Mesenchymal stem cell (in vitro differentiated cells and primary cell): ENCODE results near the gene ZSCAN21. TPM values are rescaled to one million over a fixed set of nuclear protein-coding genes. Genes with fewer than 3 reads are reported as not detected.

Experiments used
- DNase-seq: peaks from one replicate; pipeline ENCODE4 v3.0.0-alpha.2; 2013
- H2AFZ ChIP-seq: one replicate; pipeline ENCODE4 v1.6.1; 2013; ENCODE audit warnings: low read depth, mild to moderate bottlenecking, control low read depth, inconsistent platforms, low read length, moderate library complexity
- H2AK5ac ChIP-seq: 2 replicates; pipeline ENCODE4 v1.6.1; 2013; ENCODE audit warnings: low read length, moderate library complexity, mild to moderate bottlenecking, inconsistent platforms; ENCODE audit not compliant: severe bottlenecking
- H2BK120ac ChIP-seq: one replicate; pipeline ENCODE4 v1.6.1; 2013; ENCODE audit warnings: low read depth, mild to moderate bottlenecking, inconsistent platforms, low read length, moderate library complexity
- H2BK12ac ChIP-seq, 2 experiments: one replicate each; pipeline ENCODE4 v1.6.1; 2013; ENCODE audit warnings: inconsistent platforms in 2 of 2, low read length in 2 of 2, mild to moderate bottlenecking in 2 of 2, moderate library complexity in 2 of 2, control low read depth in 1 of 2
- H2BK15ac ChIP-seq: one replicate; pipeline ENCODE4 v1.6.1; 2013; ENCODE audit warnings: mild to moderate bottlenecking, low read depth, inconsistent platforms; ENCODE audit not compliant: poor library complexity, severe bottlenecking
- H2BK5ac ChIP-seq: 2 replicates; pipeline ENCODE4 v1.6.1; 2013; ENCODE audit warnings: low read depth, mild to moderate bottlenecking, low read length, control low read depth, inconsistent platforms; ENCODE audit not compliant: poor library complexity, severe bottlenecking
- H3K14ac ChIP-seq, 2 experiments: one replicate each; pipeline ENCODE4 v1.6.1; 2013; ENCODE audit warnings: inconsistent platforms in 2 of 2, low read length in 2 of 2, control low read depth in 1 of 2, mild to moderate bottlenecking in 1 of 2, moderate library complexity in 1 of 2
- H3K18ac ChIP-seq, 2 experiments: one replicate each; pipeline ENCODE4 v1.6.1; 2013; ENCODE audit warnings: inconsistent platforms in 2 of 2, low read length in 2 of 2, control low read depth in 1 of 2, low read depth in 1 of 2, mild to moderate bottlenecking in 1 of 2
- H3K23ac ChIP-seq, 2 experiments: one replicate each; pipeline ENCODE4 v1.6.1; 2013; ENCODE audit warnings: inconsistent platforms in 2 of 2, low read length in 2 of 2, mild to moderate bottlenecking in 2 of 2, moderate library complexity in 2 of 2, control low read depth in 1 of 2
- H3K27ac ChIP-seq: 2 replicates; pipeline ENCODE4 v1.5.1; 2013; ENCODE audit warnings: mild to moderate bottlenecking, moderate library complexity, low read length, control low read depth, inconsistent platforms; ENCODE audit not compliant: poor library complexity, severe bottlenecking
- H3K27me3 ChIP-seq, 2 experiments: 2 replicates each; pipeline versions ENCODE4 v1.6.1 to v1.7.0; 2013; ENCODE audit warnings: low read length in 2 of 2, mild to moderate bottlenecking in 2 of 2, moderate library complexity in 2 of 2, control low read depth in 1 of 2, inconsistent platforms in 1 of 2; ENCODE audit not compliant: control insufficient read depth in 1 of 2, insufficient read depth in 1 of 2
- H3K36me3 ChIP-seq, 2 experiments: 2 replicates each; pipeline versions ENCODE4 v1.6.1 to v1.7.0; 2013; ENCODE audit warnings: low read length in 2 of 2, control low read depth in 1 of 2, inconsistent platforms in 1 of 2, low read depth in 1 of 2, mild to moderate bottlenecking in 1 of 2; ENCODE audit not compliant: insufficient read depth in 2 of 2, control insufficient read depth in 1 of 2
- H3K4ac ChIP-seq, 2 experiments: one replicate each; pipeline ENCODE4 v1.6.1; 2013; ENCODE audit warnings: inconsistent platforms in 2 of 2, low read length in 2 of 2, mild to moderate bottlenecking in 2 of 2, moderate library complexity in 2 of 2, control low read depth in 1 of 2, low read depth in 1 of 2
- H3K4me1 ChIP-seq: 2 replicates; pipeline ENCODE4 v1.6.1; 2013; ENCODE audit warnings: low read depth, low read length, control low read depth; ENCODE audit not compliant: control insufficient read depth, insufficient read depth
- H3K4me2 ChIP-seq: 2 replicates; pipeline ENCODE4 v1.6.1; 2013; ENCODE audit warnings: low read length, mild to moderate bottlenecking, inconsistent platforms; ENCODE audit not compliant: poor library complexity, severe bottlenecking
- H3K4me3 ChIP-seq, 2 experiments: 2 replicates each; pipeline versions ENCODE4 v1.5.1 to v1.7.0; 2013; ENCODE audit warnings: low read length in 2 of 2, mild to moderate bottlenecking in 2 of 2, control low read depth in 1 of 2, low read depth in 1 of 2; ENCODE audit not compliant: insufficient read depth in 1 of 2
- H3K79me1 ChIP-seq: replicated peaks from 2 replicates; pipeline ENCODE4 v1.6.1; 2013; ENCODE audit warnings: mild to moderate bottlenecking, control low read depth, low read length, inconsistent platforms; ENCODE audit not compliant: poor library complexity, severe bottlenecking
- H3K9ac ChIP-seq: 2 replicates; pipeline ENCODE4 v1.7.0; 2013; ENCODE audit warnings: mild to moderate bottlenecking, low read length, moderate library complexity
- H3K9me3 ChIP-seq: 2 replicates; pipeline ENCODE4 v1.7.0; 2013; ENCODE audit warnings: mild to moderate bottlenecking, low read length; ENCODE audit not compliant: control insufficient read depth
- H4K8ac ChIP-seq: one replicate; pipeline ENCODE4 v1.6.1; 2013; ENCODE audit warnings: inconsistent platforms, mild to moderate bottlenecking, low read length, moderate library complexity
- H4K91ac ChIP-seq: one replicate; pipeline ENCODE4 v1.6.1; 2013; ENCODE audit warnings: mild to moderate bottlenecking, low read length, inconsistent platforms
- WGBS: methylation state at CpG from one replicate; pipeline ENCODE4 v1.1.7; 2013; ENCODE audit warnings: mixed read lengths; 5-methylcytosine and 5-hydroxymethylcytosine counted together
- polyA plus RNA-seq, 2 experiments: library from polyadenylated mRNA; stranded (reverse); fragments of 200-250 nt; gene quantifications; one replicate each; pipeline ENCODE4 v1.2.3, GENCODE V29; 2013

Gene ZSCAN21
- 8.8 TPM for polyA plus RNA-seq (2013, experiment 1 of 2)
- 8.6 TPM for polyA plus RNA-seq (2013, experiment 2 of 2)

GRCh38 chr7:100049441-100050291 lies at the start of gene ZSCAN21:
ZSCAN21 (plus strand) TSS chr7:100049774; CDS start chr7:100057007, 7,233 bp downstream.
- H3K79me1 ChIP-seq, result peaks cover 12% of the 10 kb centered on the region
- peak within 1 kb of the TSS; percentile 3 for H2BK5ac ChIP-seq
- no peaks in the 10 kb centered on the region for H3K9me3 ChIP-seq
- H4K91ac ChIP-seq, result peak within 1 kb of the TSS; percentile 93
- DNase-seq, result peak; percentile 87
- H2AK5ac ChIP-seq, result peak within 1 kb of the TSS; percentile 57
- H3K18ac ChIP-seq, result peak within 1 kb of the TSS; percentile 87
- peak within 1 kb of the TSS; percentile 98 for H4K8ac ChIP-seq
- H3K4me3 ChIP-seq, result peak within 1 kb of the TSS; percentile 76 to 91
- H3K23ac ChIP-seq, result no peak within 1 kb of the TSS
- H2BK15ac ChIP-seq, result peak within 1 kb of the TSS; percentile 88
- WGBS, result 9% methylated on average over 47 of the region's 47 CpGs
- H3K27ac ChIP-seq, result peak within 1 kb of the TSS; percentile 85
- peak within 1 kb of the TSS; percentile 21 to 55 for H2BK12ac ChIP-seq
- peaks cover 3 to 6% of the 10 kb centered on the region in 2 experiments for H3K36me3 ChIP-seq
- H3K4me2 ChIP-seq, result peak within 1 kb of the TSS; percentile 72
- H3K4me1 ChIP-seq, result peaks cover 8% of the 10 kb centered on the region
- H3K14ac ChIP-seq, result peak within 1 kb of the TSS in 1 of 2 experiments; percentile 68
- H3K9ac ChIP-seq, result peak within 1 kb of the TSS; percentile 97
- H2BK120ac ChIP-seq, result peak within 1 kb of the TSS; percentile 39
- no peaks in the 10 kb centered on the region for H3K27me3 ChIP-seq
- H2AFZ ChIP-seq, result peak within 1 kb of the TSS; percentile 96
- peak within 1 kb of the TSS; percentile 84 to 97 for H3K4ac ChIP-seq

GRCh38 chr7:100000239-100000638 lies 49.3 kb upstream of the ZSCAN21 start:
- Histone ChIP-seq H3K4me3 (no peak overlapping the region), H3K4ac (no peak overlapping the region), H3K4me2 (no peak overlapping the region), H2BK12ac (no peak overlapping the region), H3K79me1 (no peaks in the 10 kb centered on the region), H3K4me1 (no peaks in the 10 kb centered on the region), H2AK5ac (no peak overlapping the region), H3K27me3 (peaks cover 0 to 4% of the 10 kb centered on the region in 2 experiments), H4K91ac (no peak overlapping the region), H2BK15ac (no peak overlapping the region), H2AFZ (no peak overlapping the region), H3K27ac (no peak overlapping the region), H3K9me3 (no peaks in the 10 kb centered on the region), H3K18ac (no peak overlapping the region), H2BK120ac (no peak overlapping the region), H3K36me3 (no peaks in the 10 kb centered on the region), H2BK5ac (no peak overlapping the region), H3K9ac (no peak overlapping the region), H3K23ac (no peak overlapping the region), H3K14ac (no peak overlapping the region), H4K8ac (no peak overlapping the region)
- DNase-seq, result no peak
- 93% methylated on average over 13 of the region's 13 CpGs for WGBS

- WGBS, result 55% methylated on average over 10 of the region's 14 CpGs
- H3K4ac ChIP-seq, result peak overlapping the region in 1 of 2 experiments; percentile 4
- H3K4me1 ChIP-seq, result no peaks in the 10 kb centered on the region
- H3K4me3 ChIP-seq, result no peak overlapping the region
- H2BK15ac ChIP-seq, result no peak overlapping the region
- H3K4me2 ChIP-seq, result no peak overlapping the region
- H3K36me3 ChIP-seq, result no peaks in the 10 kb centered on the region
- H4K91ac ChIP-seq, result no peak overlapping the region
- no peak overlapping the region for H3K27ac ChIP-seq
- peaks cover 4 to 5% of the 10 kb centered on the region in 2 experiments for H3K27me3 ChIP-seq
- DNase-seq, result peak; percentile 59
- peak overlapping the region; percentile 87 for H4K8ac ChIP-seq
- no peaks in the 10 kb centered on the region for H3K9me3 ChIP-seq
- no peak overlapping the region for H2BK120ac ChIP-seq
- peak overlapping the region in 1 of 2 experiments; percentile 4 for H2BK12ac ChIP-seq
- no peaks in the 10 kb centered on the region for H3K79me1 ChIP-seq
- no peak overlapping the region for H3K23ac ChIP-seq
- no peak overlapping the region for H3K9ac ChIP-seq
- no peak overlapping the region for H2BK5ac ChIP-seq
- peak overlapping the region; percentile 35 to 68 for H3K18ac ChIP-seq
- no peak overlapping the region for H2AK5ac ChIP-seq
- no peak overlapping the region for H3K14ac ChIP-seq
- no peak overlapping the region for H2AFZ ChIP-seq
Measured at GRCh38 chr7:100003711-100004661, 45.6 kb upstream of the ZSCAN21 start.
